Spinal cord (tissue), 10 donors: ENCODE data around the gene CIRBP. TPM values are rescaled to one million over a fixed set of nuclear protein-coding genes. Genes with fewer than 3 reads are reported as not detected.

Experiments used
- DNase-seq, 6 donors: peaks; one replicate each; pipeline versions ENCODE4 v3.0.0 to v3.0.0-alpha.2; 2013 to 2015; ENCODE audit warnings: low spot score in 6 of 6, low read depth in 4 of 6
- H3K27ac ChIP-seq: one replicate; pipeline ENCODE4 v1.5.1; 2013; ENCODE audit warnings: low read depth, low read length, control low read depth
- H3K27me3 ChIP-seq: one replicate; pipeline ENCODE4 v1.6.1; 2013; ENCODE audit warnings: low read length; ENCODE audit not compliant: control insufficient read depth, insufficient read depth
- H3K36me3 ChIP-seq: one replicate; pipeline ENCODE4 v1.6.1; 2013; ENCODE audit warnings: low read length; ENCODE audit not compliant: control insufficient read depth, insufficient read depth
- H3K4me1 ChIP-seq: one replicate; pipeline ENCODE4 v1.6.1; 2013; ENCODE audit warnings: low read length; ENCODE audit not compliant: control insufficient read depth, insufficient read depth
- H3K4me3 ChIP-seq: one replicate; pipeline ENCODE4 v1.5.1; 2013; ENCODE audit warnings: low read depth, low read length, control low read depth
- H3K9me3 ChIP-seq: one replicate; pipeline ENCODE4 v1.6.1; 2013; ENCODE audit warnings: low read length; ENCODE audit not compliant: control insufficient read depth, insufficient read depth
- WGBS: methylation state at CpG from one replicate; pipeline ENCODE4 v1.1.5; 2013; ENCODE audit warnings: missing lambda C conversion rate; ENCODE audit not compliant: insufficient coverage; 5-methylcytosine and 5-hydroxymethylcytosine counted together
- polyA plus RNA-seq, 2 donors: library from polyadenylated mRNA; unstranded; fragments of 120-200 nt; gene quantifications; one replicate each; pipeline ENCODE4 v1.2.1, GENCODE V29; 2013; ENCODE audit not compliant: insufficient read length in 2 of 2
- total RNA-seq, 2 donors: library from RNA; depleted of rRNA in 1 of 2; stranded (reverse); fragments of 120-200 nt in 1 of 2; fragments of >200 nt in 1 of 2; gene quantifications; one replicate each; pipeline versions ENCODE4 v1.2.3 to v1.2.4, GENCODE V29; 2013 to 2014
- donor health status: healthy.

CIRBP gene
- total and polyA plus RNA-seq, 4 donors: 323 to 821 (median 625) TPM

DNA sequence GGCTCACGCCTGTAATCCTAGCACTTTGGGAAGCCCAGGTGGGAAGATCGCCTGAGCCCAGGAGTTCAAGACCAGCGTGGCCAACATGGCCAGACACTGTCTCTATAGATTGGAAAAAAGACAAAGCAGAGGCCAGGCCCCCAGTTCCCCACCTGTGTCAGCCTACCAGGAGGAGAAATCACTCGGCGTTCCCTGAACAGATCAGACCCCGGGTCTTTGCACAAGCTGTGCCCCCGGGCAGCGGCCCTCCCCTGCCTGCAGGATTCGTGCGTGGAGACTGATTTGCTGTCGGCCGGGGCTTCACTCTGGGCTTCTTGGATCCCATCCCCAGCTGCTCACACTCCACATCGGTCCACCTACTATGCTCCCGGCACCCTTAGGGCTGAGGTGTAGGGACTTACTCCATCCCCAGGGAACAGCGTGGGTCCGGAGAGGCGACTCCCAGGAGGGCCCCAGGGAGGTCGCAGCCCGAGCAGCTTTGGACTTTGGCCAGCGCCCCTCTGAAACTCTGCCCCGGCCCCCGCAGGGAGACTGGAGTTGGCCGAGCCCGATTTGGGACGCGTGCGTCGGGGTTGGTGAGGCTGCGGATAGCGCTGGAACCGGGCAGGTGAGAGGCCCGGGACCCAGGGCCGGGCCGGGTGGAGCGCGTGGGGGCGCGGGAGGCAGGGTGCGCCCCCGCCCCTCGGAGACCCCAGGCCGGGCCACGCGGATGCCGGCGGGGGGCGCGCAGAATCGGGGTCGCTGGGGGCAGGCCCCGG lies 16.0 kb downstream of the CIRBP start:
- no peaks in the 10 kb centered on the region for H3K9me3 ChIP-seq
- DNase-seq: peak in 1 of 6 donors; percentile 23
- H3K36me3 ChIP-seq: peaks cover 46% of the 10 kb centered on the region
- peaks cover 53% of the 10 kb centered on the region for H3K4me1 ChIP-seq
- no peaks in the 10 kb centered on the region for H3K27me3 ChIP-seq
- H3K4me3 ChIP-seq: peak overlapping the region; percentile 9
- WGBS: 10% methylated on average over 43 of the region's 51 CpGs
- H3K27ac ChIP-seq: no peak overlapping the region

- no peak within 1 kb of the TSS for H3K27ac ChIP-seq
- peak in 2 of 6 donors; percentile 64 to 68 for DNase-seq
These were observed 16.7 kb downstream of the CIRBP start, which contains the start of gene EFNA2 for GRCh38 chr19:1285737-1286360. TSS of gene EFNA2 (plus strand) at chr19:1285873. CDS start at chr19:1286169, 296 bp downstream.

DNA sequence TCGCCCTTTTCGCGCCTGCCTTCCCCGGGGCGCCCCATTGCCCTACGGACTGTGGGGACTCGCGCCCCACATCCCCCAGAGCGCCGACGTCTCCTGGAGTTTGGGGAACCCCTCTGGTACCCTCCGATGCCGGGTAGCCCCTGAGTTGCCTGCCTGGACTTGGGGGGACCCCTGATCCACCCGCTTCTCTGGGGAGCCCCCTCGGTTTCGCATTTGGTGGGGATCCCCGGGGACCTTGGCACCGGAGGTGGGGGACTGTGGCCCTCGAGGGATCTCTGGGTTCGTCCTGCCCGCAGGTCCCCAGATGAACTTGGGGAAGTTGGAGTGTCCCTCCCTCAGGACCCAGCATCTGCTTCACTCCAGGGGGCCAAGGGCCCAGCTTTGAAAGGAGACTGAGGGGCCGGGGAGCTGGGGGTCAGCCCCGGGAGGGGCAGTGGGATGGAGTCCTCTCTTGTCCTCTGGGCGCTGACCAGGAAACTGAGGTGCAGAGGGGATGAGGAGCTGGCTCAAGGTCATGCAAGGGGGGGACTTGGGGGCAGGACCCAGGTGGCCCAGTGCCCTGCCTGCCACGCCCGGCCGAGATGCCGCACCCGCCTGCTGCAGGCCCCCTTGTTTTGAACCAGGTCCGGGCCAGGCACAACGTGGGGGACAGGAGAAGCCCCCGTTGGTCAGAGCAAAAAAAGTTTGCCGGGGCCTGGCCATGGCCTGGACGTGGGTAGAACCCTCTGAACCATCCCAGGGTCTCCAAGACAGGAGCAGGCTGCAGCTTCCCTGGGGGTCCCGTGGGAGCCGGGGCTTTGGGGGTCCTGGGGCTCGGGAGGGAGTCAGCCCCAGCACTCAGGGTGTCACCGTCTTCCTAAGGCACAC lies 17.6 kb downstream of the CIRBP start:
- no peaks in the 10 kb centered on the region for H3K9me3 ChIP-seq
- no peaks in the 10 kb centered on the region for H3K27me3 ChIP-seq
- H3K4me3 ChIP-seq: peak overlapping the region; percentile 64
- peaks cover 49% of the 10 kb centered on the region for H3K36me3 ChIP-seq
- no peak overlapping the region for H3K27ac ChIP-seq
- no peak for DNase-seq
- 13% methylated on average over 36 of the region's 38 CpGs for WGBS
- H3K4me1 ChIP-seq: peaks cover 61% of the 10 kb centered on the region

More at GRCh38 chr19:1285737-1286360, 16.7 kb downstream of the CIRBP start, which contains the start of gene EFNA2:
- H3K4me3 ChIP-seq: peak within 1 kb of the TSS; percentile 64
- WGBS: under 1% methylated on average over 112 of the region's 113 CpGs
- no peaks in the 10 kb centered on the region for H3K9me3 ChIP-seq
- no peaks in the 10 kb centered on the region for H3K27me3 ChIP-seq
- peaks cover 53% of the 10 kb centered on the region for H3K4me1 ChIP-seq
- peaks cover 46% of the 10 kb centered on the region for H3K36me3 ChIP-seq

- Histone ChIP-seq H3K4me1 (peaks cover 68% of the 10 kb centered on the region), H3K27me3 (no peaks in the 10 kb centered on the region), H3K9me3 (no peaks in the 10 kb centered on the region), H3K36me3 (peaks cover 57% of the 10 kb centered on the region), H3K4me3 (peak overlapping the region; percentile 64), H3K27ac (no peak overlapping the region)
- WGBS: 13% methylated on average over 49 of the region's 55 CpGs
- no peak for DNase-seq
These were observed 18.5 kb downstream of the CIRBP start for GRCh38 chr19:1287354-1288225.

DNA sequence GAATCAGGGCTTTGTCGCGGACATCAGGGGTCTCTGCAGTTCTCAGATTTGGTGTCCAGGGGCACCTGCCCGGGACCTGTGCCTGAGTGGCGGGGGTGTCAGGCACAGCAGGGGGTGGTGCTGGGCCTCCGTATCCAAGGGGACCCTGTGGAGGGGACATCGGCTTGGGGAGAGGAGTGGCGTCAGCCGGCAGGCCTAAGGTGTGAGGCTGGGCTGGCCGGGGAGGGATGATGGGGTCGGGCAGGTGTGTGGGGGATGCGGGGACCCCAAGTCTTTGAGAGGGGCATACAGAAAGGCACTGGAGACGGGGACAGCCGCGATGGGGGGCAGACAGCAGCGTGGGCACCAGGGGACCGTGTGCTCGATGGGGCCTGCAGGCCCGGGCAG lies 19.1 kb downstream of the CIRBP start:
- H3K27me3 ChIP-seq: no peaks in the 10 kb centered on the region
- no peaks in the 10 kb centered on the region for H3K9me3 ChIP-seq
- peaks cover 64% of the 10 kb centered on the region for H3K36me3 ChIP-seq
- no peak overlapping the region for H3K4me3 ChIP-seq
- peaks cover 71% of the 10 kb centered on the region for H3K4me1 ChIP-seq
- DNase-seq: no peak
- 69% methylated on average over 18 of the region's 18 CpGs for WGBS
- H3K27ac ChIP-seq: no peak overlapping the region

- peaks cover 67% of the 10 kb centered on the region for H3K4me1 ChIP-seq
- no peak overlapping the region for H3K27ac ChIP-seq
- 84% methylated on average over 40 of the region's 41 CpGs for WGBS
- H3K36me3 ChIP-seq: peaks cover 72% of the 10 kb centered on the region
- no peaks in the 10 kb centered on the region for H3K27me3 ChIP-seq
- no peak overlapping the region for H3K4me3 ChIP-seq
- DNase-seq: no peak
- no peaks in the 10 kb centered on the region for H3K9me3 ChIP-seq
These were observed 19.9 kb downstream of the CIRBP start for GRCh38 chr19:1288833-1289685.

GRCh38 chr19:1289686-1290025 lies 20.5 kb downstream of the CIRBP start:
- Histone ChIP-seq H3K4me3 (no peak overlapping the region), H3K9me3 (no peaks in the 10 kb centered on the region), H3K27ac (no peak overlapping the region), H3K4me1 (peaks cover 71% of the 10 kb centered on the region), H3K36me3 (peaks cover 78% of the 10 kb centered on the region), H3K27me3 (no peaks in the 10 kb centered on the region)
- WGBS: 82% methylated on average over 19 of the region's 19 CpGs
- no peak for DNase-seq

- Histone ChIP-seq H3K4me3 (no peak overlapping the region), H3K36me3 (peaks cover 84% of the 10 kb centered on the region), H3K9me3 (no peaks in the 10 kb centered on the region), H3K4me1 (peaks cover 72% of the 10 kb centered on the region), H3K27ac (no peak overlapping the region), H3K27me3 (no peaks in the 10 kb centered on the region)
- DNase-seq: no peak
- WGBS: 82% methylated on average over 21 of the region's 24 CpGs
These were observed 21.1 kb downstream of the CIRBP start for GRCh38 chr19:1290196-1290702.
